H1 (cell line): Measurements from ENCODE around the gene RNF144A. TPM values are rescaled to one million over a fixed set of nuclear protein-coding genes. Genes with fewer than 3 reads are reported as not detected.

Source experiments
- ZNF274 ChIP-seq: IDR thresholded peaks from 2 replicates; pipeline ENCODE4 v1.7.0; 2012; ENCODE audit warnings: low read length, borderline replicate concordance; ENCODE audit errors: extremely low read depth
- polyA plus RNA-seq, 7 experiments: library from polyadenylated mRNA; depleted of rRNA in 3 of 7; stranded (reverse) in 5 of 7; unstranded in 2 of 7; fragments of >200 nt in 5 of 7; fragments of 200-250 nt in 2 of 7; gene quantifications; 1 replicate in 5 of 7; 2 replicates in 1 of 7; 4 replicates in 1 of 7; pipeline versions ENCODE4 v1.2.1 to v1.2.3, GENCODE V29; 2011 to 2013; ENCODE audit warnings: missing spikeins in 2 of 7, mixed read lengths in 2 of 7
- total RNA-seq: library from RNA; stranded (reverse); fragmentation: NEBNext Ultra II Directional; extraction: Animal tissue kit (Norgen Biotek cat#: 25700); gene quantifications from 2 replicates; pipeline ENCODE4 v1.2.1, GENCODE V29; 2021

RNF144A gene
- total and polyA plus RNA-seq, 2 of the 8 experiments (the other 6 are each of a cell fraction or from before 2014, with no cell fraction given), result 14.0 to 15.0 TPM

DNA sequence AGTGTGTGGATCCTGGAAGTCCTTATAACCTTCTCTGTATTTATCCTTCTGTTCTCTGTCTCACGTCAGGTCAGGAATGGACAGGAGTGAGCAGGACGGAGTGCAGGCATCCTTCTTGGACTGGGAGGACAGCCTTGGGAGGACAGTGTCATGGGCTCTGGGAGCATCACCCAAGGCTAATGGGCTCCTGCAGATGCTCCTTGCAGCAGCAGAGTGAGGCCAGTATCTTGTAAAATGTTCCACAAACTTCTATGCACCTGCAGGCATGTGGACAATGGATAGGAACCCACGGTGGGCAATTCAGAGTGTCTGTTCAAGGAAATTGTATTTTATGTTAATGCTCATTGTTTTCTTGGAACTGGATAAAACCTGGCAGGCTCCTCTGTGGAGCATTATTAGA, 176.2 kb downstream of the RNF144A start (continued):
- no peak for TF ChIP-seq ZNF274

Other genes with a start within 250 kb of the RNF144A start
- 0.28 and 0.31 TPM in 2 replicates for gene CMPK2, start 51.5 kb upstream of the RNF144A start, total RNA-seq
- 0.46 and 0.53 TPM in 2 replicates for gene CMPK2, start 51.5 kb upstream of the RNF144A start, polyA plus RNA-seq (2011; rRNA removed)
- gene RSAD2, start 39.6 kb upstream of the RNF144A start, total RNA-seq, result not detected in 2 replicates
- not detected in 2 replicates for gene RSAD2, start 39.6 kb upstream of the RNF144A start, polyA plus RNA-seq (2011; rRNA removed)